GM21528 (cell line): Measurements from ENCODE around the gene BRME1.

ENCODE experiments used
- ATAC-seq: cut with Tn5 transposase; IDR thresholded peaks from one replicate; pipeline ENCODE4 v1.9.1; 2021; ENCODE audit warnings: mild to moderate bottlenecking, moderate library complexity; ENCODE audit not compliant: unreplicated experiment, low FRiP score

BRME1 gene

DNA sequence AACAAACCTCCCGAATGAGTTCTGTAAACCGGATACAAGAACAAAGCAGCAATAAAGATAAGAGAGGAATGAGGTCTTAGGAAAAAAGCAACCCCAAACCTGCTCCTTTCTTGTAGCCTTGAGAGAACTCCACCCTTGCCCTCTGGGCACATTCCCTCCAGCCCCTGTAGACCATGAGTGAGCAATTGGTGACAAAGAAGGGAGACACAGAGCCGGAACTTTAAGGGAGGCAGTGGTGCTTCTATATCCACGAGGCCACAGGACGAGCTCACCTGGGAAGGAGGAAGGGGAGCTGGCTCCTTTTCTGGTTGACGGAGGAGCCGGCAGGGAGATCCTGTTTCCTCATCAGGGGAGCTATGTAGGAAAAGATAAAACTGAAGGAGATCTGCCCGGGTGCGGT, 13.0 kb downstream of the BRME1 start:
- no peak for ATAC-seq

DNA sequence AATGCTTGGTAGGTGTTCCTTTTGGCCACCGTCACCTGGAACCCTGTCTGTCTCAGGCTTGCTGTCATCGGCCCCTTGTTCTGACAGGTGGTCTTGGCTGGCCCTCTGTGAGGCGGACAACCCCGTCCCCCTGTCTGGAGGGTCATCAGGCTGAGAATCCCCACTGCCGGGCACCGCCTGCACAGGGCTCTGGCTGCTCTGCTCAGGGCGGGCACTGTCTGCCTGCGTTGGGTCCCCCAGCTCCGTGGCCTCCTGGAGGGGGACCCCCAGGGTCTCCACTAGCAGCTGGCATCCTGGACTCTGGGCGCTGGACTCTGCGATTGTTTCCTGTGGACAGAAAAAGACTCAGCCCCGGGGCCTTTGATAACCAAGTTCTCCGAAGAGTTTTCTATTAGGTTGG, 15.8 kb downstream of the BRME1 start:
- no peak for ATAC-seq

DNA sequence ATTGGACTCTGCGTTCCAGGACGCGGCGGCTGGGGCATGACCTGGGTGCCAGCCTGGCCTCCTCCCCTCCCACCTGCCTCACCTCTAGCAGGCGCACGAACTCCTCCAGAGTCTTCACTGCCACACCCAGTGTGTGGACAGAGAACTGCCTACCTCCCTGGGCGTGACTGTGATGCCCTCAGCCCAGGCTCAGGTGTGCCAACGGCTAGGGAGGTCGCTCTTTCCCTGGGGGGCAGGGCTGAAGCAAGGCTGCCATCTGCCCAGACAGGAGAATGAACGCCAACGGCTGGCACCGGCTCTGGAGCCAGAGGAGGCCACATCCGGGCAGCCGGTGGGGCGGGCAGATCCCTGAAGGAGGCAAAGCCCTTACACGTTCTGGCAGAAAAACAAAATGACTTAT, 17.6 kb downstream of the BRME1 start:
- ATAC-seq = no peak

DNA sequence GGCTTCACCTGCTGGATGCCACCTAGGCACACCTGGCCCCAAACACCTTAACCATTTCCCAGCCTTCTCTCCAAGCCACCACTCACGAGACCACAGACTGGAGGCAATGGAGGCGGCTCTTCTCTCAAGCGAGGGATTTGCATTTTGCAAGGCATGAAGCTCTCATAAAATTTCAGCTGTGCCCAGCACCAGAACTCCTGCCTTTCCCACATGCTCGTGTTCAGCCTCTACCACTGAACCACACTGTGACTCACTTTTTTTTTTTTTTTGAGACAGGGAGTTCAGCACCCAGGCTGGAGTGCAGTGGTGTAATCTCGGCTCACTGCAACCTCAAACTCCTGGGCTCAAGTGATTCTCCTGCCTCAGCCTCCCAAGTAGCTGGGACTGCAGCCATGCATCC, 18.4 kb downstream of the BRME1 start:
- no peak for ATAC-seq

DNA sequence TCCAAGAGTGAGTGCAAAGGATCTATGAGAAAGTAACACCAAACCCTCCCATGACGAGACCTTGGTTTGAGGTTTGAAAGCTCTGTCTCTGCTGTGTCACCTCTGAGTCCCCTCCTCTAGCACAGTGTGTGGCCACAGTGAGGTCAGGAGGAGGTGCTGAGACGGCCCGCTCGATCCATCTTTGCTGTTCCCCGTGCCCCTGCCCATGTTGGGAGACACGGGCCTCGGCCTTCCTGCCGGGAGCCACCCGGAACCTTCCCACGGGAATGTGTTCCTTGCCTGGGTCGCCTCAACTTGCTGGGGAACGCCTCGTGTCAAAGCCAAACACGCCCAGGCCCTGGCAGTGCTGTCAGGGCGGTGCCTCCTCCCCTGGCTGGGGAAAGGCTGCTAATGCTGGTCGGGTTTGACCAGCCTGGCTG, 18.9 kb downstream of the BRME1 start:
- ATAC-seq = no peak

DNA sequence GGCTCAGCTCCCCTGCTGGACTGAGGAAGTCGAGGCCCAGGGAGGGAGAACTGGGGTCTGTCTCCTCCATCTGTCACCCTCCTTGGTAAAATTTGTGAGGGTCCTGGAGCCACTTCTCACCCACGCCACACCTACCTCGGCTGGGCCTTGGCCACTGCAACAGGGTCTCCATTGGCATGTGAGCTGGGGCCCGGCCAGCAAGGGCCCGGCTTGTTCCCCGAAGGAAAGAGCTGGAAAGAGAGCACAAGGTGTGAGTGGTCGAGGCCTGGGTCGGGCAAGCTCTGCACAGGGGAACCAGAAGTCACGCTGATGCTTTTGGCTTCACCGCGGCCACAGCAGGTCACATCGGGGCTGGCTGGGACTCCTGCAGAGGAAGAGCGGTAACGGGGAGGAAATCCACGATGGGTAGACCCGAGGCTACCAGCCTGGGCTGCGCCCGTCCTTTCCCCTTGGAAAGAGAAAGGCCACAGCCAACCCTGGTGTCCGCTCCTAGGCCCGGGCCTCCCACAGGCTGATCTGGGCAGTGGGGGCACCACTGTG, 20.0 kb downstream of the BRME1 start:
- ATAC-seq = no peak

DNA sequence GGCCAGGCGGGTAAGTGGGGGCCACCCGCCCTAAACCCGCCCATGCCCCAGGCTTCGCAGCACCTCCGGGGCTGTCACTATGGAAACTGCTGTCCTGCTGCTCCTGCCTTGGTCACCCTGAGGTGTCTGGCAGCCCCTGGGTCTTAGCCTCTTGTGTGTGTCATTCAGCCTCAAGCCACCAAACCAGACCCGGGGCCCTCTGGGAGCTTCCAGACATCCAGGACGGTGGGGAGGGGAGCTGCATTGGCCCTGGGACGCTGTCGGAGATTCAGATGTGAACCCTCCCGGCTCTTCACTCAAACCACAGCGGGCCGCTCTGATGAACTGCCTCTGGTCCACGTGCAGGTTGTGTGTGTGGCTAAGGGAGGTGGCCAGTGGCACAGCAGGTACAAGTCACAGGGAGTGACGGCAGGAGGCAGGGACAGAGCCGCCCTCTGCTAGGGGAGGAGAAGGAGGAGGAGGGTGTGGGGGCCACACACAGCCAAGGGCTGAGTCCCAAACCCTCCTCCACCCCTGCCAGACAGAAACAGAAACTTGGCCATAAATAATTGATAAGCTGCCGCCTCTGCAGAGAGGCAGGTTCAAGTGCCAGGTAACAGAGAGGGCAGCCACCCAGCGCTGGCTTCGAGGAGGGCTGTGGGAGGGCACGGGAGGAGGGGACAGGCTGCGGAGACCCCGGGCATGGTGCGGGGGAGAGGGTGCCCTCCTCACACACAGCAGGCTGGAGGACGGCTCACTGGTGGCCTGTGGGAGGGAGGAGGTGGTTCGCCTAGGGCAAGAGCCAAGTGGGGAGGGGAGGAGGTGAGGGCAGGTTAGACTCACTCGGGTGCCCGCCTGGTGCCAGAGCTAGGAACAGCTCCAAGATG, 21.0 kb downstream of the BRME1 start:
- no peak for ATAC-seq

DNA sequence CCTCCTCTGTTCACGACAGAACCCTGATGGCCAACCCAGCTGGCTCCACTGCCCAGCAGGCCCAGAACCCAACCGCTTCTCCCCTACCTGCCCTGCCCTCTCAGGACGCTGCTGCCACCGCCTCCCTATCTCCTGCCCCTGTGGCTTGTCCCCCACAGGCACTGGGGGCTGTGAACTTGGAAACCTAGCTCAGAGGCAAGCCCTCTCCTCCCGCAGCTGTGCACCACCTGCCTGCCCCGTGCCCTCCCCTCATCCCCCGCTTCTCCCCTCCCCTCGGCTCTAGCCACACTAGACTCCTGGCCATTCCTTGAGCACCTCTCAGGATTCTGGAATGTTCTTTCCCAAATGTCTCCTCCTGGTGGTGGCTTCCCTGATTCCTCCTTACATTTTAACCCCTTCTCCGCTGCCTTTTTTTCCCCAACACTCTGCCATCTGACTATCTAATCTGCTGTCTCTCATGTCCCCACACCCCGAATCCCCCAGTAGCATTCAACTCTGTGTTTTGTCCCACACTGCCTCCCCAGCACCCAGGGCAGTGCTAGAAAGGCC, 22.3 kb downstream of the BRME1 start:
- ATAC-seq = no peak

DNA sequence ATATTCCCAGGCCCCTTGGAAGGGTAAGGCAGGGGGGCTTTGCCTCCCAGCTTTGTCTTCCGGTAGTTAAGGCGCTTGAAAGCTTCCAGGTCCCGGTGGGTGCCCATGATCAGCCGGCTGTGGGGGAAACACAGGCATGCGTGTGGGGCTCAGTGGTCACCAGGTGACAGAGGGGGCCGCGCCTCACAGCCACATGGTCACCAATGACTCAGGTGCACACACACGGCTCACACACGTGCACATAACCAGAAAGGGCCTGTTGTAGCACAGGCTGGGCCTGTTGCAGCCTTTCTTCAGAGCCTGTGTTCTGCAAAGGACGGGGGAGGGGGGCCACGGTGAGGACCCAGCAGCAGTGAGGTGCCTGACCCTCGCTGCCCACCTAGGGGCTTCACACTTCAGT, 23.1 kb downstream of the BRME1 start:
- no peak for ATAC-seq

DNA sequence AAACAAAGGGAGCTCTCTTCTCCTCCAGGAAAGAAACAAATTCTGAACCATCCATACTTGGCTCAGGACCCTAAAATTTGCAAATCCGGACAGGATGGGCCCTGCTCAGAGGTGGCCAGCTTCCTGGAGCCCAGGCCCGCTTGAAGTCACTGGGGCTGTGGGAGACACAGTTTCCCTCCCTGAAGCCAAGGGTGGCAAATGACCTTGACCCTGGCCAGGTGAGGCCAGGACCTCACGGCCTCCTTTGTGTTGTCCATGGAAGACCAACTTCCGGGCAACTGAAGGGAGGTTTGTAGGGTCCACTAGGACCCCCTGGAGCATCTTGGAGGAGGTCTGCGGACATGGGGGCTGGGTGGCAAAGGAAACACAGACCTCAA, 23.5 kb downstream of the BRME1 start:
- no peak for ATAC-seq

DNA sequence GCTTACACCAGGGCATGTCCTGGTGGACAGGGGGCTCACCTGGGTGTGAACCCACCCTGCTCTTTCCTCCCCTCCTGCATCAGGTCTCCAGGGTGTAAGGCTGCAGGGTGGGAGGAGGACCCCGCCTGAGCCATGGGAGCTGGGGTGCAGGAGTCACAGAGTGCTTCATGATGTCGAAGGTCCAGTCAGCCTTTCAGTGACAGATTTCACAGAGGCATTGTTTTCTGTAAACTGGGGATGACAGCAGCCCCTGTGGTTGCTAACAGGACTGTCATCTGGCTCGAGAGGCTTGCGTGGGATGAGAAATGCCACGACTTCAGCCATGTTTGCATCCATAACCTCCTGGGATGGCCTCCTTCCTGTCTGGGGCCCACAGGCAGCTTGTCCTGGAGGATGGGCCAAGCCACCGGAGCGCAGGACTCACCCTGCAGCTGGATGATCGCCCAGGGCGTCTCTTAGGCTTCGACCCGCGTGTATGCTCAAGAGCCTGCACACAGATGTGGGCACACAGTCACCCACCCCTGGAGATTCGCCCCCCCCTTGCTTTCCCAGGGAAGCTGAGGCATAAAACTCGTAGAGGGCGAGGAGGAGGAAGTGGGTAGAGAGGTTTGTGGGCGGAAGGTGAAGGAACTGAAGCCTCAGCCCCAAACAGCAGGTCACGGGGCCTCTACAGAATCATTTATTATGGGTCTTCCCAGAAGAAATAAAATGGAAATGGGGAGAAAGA, 24.1 kb downstream of the BRME1 start:
- no peak for ATAC-seq

DNA sequence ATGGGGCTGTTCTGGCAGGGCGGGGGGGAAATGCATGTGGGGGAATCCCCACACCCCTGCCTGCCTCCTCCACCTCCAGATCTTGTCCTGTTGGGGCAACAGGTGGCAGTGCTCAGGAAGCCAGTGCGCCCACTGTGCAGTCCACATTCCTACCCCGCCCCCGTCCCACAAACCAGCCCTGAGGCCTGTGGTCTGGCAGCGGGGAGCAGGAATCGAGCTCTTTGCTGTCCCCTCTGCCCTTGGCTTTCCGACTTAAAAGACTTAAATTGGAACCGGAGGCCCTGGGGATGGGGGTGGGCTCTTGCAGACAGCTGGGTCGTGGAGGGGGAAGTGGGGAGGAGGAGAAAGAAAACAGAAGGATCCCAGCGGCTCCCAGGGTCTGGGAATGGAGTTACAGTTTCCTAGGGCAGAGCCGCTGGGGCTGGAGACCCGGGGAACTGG, 24.6 kb downstream of the BRME1 start:
- ATAC-seq = no peak

DNA sequence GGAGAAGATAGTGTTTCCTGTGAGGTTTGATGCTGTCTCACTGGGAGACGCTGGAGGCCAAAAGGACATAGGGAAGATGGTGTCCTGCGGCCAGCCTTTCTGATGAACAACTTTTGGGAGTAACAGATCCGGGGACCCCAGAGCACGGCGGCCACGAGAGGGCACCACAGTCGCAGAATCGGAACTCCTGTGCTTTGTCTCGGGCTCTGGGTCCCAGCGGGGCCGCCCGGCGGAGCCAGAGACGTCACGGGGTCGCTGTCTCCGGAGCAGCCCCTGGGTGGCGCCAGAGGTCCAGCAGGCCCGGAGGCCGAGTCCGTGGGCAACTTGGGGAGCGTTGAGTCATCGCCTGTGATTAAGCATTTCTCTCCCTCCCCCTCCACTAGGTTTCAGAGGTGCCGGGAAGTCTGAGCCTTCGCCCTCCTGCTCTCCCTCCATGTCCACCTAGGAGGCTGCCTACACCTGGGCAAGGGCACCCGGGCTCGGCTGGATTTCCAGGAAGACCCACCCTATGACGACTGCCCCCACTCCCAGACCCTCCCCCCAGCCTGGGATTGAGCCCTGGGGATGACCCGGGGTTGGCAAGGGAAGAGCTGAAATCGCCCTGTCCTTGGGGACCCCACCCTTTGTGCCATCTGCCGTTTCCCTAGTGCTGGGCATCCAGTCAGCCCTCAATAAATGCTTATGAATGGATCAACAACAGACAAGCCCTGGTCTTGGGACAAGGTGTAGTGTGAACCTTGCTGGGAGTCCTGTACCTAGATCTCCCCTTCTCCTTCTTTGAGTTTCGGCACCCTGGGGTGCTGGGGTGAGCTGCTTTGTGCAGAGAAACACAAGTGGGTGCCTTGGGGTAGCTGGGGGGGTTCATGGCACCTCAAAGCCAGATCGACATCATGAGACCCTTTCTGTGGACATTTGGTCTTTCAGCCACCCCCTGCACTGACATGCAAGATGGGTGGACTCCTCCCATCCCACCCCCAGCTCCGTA, 25.6 kb downstream of the BRME1 start:
- ATAC-seq = peak; percentile 72

DNA sequence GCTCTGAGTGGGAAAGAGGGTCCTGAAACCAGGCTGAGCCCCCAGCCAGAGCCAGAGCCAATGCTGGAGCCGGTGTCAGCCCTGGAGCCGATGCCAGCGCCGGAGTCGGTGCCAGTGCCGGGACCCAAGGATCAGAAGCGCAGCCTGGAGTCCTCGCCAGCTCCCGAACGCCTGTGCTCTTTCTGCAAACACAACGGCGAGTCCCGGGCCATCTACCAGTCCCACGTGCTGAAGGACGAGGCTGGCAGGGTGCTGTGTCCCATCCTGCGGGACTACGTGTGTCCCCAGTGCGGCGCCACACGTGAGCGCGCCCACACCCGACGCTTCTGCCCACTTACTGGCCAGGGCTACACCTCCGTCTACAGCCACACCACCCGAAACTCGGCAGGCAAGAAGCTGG, 28.6 kb downstream of the BRME1 start:
- no peak for ATAC-seq

DNA sequence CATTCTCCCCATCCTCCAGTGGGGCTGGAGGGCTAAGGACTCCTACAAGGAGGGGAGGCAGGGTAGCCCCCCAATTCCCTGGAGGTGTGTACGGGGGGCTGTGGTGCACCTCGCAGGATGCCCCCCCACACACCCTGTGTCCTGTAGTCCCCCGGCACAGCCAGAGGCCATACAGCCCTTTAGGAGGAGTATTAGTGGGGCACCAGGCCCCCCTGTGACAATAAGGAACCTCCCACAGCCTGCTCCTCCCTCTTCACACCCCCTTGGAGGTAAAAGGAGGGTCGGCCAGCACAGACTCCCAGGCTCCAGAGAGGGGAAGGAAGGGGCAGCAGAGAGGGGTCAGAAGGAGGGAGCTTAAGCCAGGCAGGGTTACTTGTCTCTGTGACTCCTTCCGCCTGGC, 29.1 kb downstream of the BRME1 start, which contains the start of gene NANOS3:
NANOS3 (plus strand) TSS at position 301 of the 400 bp plus-strand sequence. CDS start 115 bp downstream, outside the sequence.
- no peak for ATAC-seq

DNA sequence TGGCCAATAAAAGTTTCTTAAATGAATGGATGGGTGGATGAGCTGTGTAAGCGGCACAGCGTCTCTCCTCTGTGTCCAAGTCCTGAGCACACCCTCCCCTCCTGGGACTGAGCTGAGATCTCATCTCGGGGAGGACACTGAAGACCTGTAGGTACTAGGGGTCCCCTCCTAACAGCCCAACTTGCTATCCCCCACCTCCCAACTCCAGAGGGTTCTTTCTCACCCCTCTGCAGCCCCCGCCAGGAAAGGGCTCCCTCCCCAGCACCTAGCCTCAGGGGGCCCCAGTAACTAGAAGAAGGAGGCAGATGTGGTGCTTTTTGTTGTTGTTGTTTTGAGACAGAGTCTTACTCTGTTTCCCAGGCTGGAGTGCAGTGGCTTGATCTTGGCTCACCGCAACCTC, 30.1 kb downstream of the BRME1 start:
- no peak for ATAC-seq

DNA sequence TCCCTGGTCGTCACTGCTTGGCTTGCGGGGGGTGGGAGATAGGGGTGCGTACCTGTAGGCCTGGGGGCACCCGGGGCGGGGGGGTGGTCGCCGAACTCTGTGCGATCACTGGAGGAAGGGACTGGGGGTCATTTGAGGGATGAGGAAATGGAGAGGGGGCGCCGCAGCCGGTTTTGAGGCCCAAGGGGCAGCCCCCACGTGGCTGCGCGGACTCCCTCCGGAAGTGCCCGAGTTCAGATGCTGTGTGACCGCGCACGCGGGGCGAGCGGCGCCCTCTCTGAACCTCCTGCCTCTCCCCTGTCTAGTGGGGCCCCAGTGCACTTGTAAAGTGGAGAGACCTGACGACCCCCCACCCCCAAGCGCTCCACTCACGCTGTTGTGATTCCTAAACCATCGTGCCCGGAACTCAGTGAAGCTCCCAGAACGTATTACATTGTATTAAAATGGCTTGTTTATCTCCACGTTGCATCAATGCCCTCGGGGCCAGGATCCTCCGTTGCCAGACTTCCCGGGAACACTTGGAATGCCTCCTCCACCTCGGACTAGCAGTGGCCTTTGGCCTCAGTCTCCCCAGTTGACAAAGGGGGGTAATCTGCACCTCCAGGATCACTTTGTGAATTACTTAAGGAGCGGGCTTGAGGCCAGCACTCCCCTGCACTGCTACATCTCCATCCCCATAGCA, 31.9 kb downstream of the BRME1 start:
- no peak for ATAC-seq

DNA sequence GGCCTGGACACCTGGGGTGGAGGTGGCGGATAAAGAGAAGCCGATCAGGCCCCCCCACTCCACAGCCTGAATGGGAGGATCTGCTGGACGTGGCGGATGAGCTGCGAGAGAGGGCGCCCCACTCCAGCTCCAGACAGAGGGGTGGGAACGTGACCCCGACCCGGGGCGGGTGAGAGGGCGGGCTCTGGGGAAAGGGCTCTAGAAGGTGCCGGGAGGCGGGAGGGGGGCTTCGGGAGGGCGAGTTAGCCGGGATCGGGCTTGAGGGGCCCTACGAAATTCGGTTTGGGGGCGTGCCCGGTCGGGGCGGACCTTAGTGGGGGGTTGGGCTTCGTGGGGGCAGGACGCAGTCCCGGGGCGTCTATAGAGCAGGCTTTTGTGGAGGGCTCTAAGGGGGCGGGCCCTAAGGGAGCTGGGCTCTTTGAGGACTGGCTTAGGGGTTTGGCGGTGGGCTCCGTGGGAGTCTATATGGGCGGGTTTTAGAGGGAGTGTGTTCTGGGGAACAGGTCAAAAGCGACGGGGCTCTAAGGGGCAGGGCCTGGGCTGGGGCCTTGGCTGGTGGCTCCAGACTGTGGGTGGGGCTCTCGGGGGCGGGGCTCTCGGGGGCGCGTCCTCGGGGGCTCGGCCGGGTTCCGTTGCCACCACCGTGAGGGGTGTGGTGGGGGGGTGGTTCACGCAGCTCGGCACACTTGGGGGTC, 33.1 kb downstream of the BRME1 start:
- no peak for ATAC-seq

DNA sequence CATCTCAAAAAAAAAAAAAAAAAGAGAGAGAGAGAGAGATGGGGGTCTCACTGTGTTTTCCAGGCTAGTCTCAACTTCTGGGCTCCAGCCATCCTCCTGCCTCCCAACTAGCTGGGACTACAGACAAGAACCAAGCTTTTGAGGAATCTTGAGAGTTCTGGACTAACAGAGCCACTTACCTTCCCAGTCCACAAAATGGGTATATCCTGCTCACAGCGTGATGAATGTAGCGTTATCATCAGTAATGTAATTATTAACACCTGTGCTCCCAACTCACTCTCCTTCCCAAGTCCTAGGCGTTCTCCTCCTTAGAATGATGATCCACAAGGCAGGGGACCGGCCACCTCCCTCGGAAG, 33.6 kb downstream of the BRME1 start:
- ATAC-seq = no peak
